Progenitor cell of endocrine pancreas (in vitro differentiated cells): ENCODE data around the gene KCTD17. TPM values are rescaled to one million over a fixed set of nuclear protein-coding genes. Genes with fewer than 3 reads are reported as not detected.

Experiments
- DNase-seq: peaks from one replicate; pipeline ENCODE4 v3.0.0; 2021; ENCODE audit warnings: low spot score; ENCODE audit not compliant: unreplicated experiment
- H3K27ac Mint-ChIP-seq: 2 replicates; pipeline ENCODE4 v1.8.0; 2021; ENCODE audit warnings: mild to moderate bottlenecking, moderate library complexity, mixed read lengths
- H3K27me3 Mint-ChIP-seq: 2 replicates; pipeline ENCODE4 v1.8.0; 2021; ENCODE audit warnings: mixed read lengths
- H3K36me3 Mint-ChIP-seq: 2 replicates; pipeline ENCODE4 v1.8.0; 2022; ENCODE audit warnings: mixed read lengths; ENCODE audit not compliant: insufficient read depth
- H3K4me1 Mint-ChIP-seq: 2 replicates; pipeline ENCODE4 v1.8.0; 2021; ENCODE audit warnings: low read depth, mixed read lengths
- H3K4me3 Mint-ChIP-seq: 2 replicates; pipeline ENCODE4 v1.8.0; 2021; ENCODE audit warnings: low read depth, mild to moderate bottlenecking, moderate library complexity, mixed read lengths
- H3K9me3 Mint-ChIP-seq: 2 replicates; pipeline ENCODE4 v1.8.0; 2021; ENCODE audit warnings: low read depth, mixed read lengths
- CTCF ChIP-seq: fragments of 200-600 bp; sonication (generic); IDR thresholded peaks from one replicate; pipeline ENCODE4 v1.5.0; 2021; ENCODE audit warnings: antibody characterized with exemption, mild to moderate bottlenecking; ENCODE audit not compliant: unreplicated experiment
- total RNA-seq: library from RNA; stranded (reverse); gene quantifications from 2 replicates; pipeline ENCODE4 v1.2.1, GENCODE V29; 2021

Gene KCTD17
- total RNA-seq, 1 donor from 2014 or later = 38.8 TPM

- Mint-ChIP-seq H3K27me3 (peaks cover 30% of the 10 kb centered on the region), H3K4me1 (no peaks in the 10 kb centered on the region), H3K9me3 (no peaks in the 10 kb centered on the region), H3K27ac (no peak overlapping the region), H3K4me3 (no peak overlapping the region), H3K36me3 (peaks cover 2% of the 10 kb centered on the region)
- DNase-seq = no peak
- no peak for TF ChIP-seq CTCF
Measured at GRCh38 chr22:37083914-37084313, 32.4 kb downstream of the KCTD17 start.

- no peak overlapping the region for H3K4me3 Mint-ChIP-seq
- peaks cover 27% of the 10 kb centered on the region for H3K27me3 Mint-ChIP-seq
- H3K4me1 Mint-ChIP-seq = no peaks in the 10 kb centered on the region
- H3K27ac Mint-ChIP-seq = no peak overlapping the region
- DNase-seq = no peak
- H3K36me3 Mint-ChIP-seq = peaks cover 2% of the 10 kb centered on the region
- no peak for TF ChIP-seq CTCF
- H3K9me3 Mint-ChIP-seq = no peaks in the 10 kb centered on the region
Measured at GRCh38 chr22:37084385-37084784, 32.8 kb downstream of the KCTD17 start.

- Mint-ChIP-seq H3K4me3 (no peak overlapping the region), H3K27ac (no peak overlapping the region), H3K9me3 (no peaks in the 10 kb centered on the region), H3K36me3 (peaks cover 2% of the 10 kb centered on the region), H3K27me3 (peaks cover 19% of the 10 kb centered on the region), H3K4me1 (no peaks in the 10 kb centered on the region)
- no peak for TF ChIP-seq CTCF
- DNase-seq = no peak
Measured at GRCh38 chr22:37086184-37086583, 34.6 kb downstream of the KCTD17 start.

- Mint-ChIP-seq H3K27ac (no peak overlapping the region), H3K4me1 (peaks cover 3% of the 10 kb centered on the region), H3K27me3 (peaks cover 11% of the 10 kb centered on the region), H3K4me3 (no peak overlapping the region), H3K9me3 (no peaks in the 10 kb centered on the region), H3K36me3 (peaks cover 2% of the 10 kb centered on the region)
- no peak for TF ChIP-seq CTCF
- no peak for DNase-seq
Measured at GRCh38 chr22:37088108-37088605, 36.6 kb downstream of the KCTD17 start.

GRCh38 chr22:37088750-37089408, 37.3 kb downstream of the KCTD17 start:
- Mint-ChIP-seq H3K27ac (no peak overlapping the region), H3K4me3 (no peak overlapping the region), H3K9me3 (no peaks in the 10 kb centered on the region), H3K27me3 (peaks cover 4% of the 10 kb centered on the region), H3K36me3 (no peaks in the 10 kb centered on the region), H3K4me1 (peaks cover 3% of the 10 kb centered on the region)
- no peak for TF ChIP-seq CTCF
- DNase-seq = no peak
